ENCODE measurements around the gene RABGAP1L. TPM values are rescaled to one million over a fixed set of nuclear protein-coding genes. Genes with fewer than 3 reads are reported as not detected.
"Not testable (repeated sequence)": the region's sequence is repeated elsewhere in the genome, so short reads cannot be mapped to it uniquely, and the experiment has no call there.

The RABGAP1L gene
- total RNA-seq, 1 donor from 2014 or later, result 48.5 TPM

GRCh38 chr1:175040324-175040879, 881.1 kb downstream of the RABGAP1L start:
- no peaks in the 10 kb centered on the region for H3K4me1 Mint-ChIP-seq
- no peak for DNase-seq (ENCODE audit: low spot score in 2 of 2, unreplicated experiment in 2 of 2)
- H3K36me3 Mint-ChIP-seq, result no peaks in the 10 kb centered on the region
- no peak overlapping the region for H3K4me3 Mint-ChIP-seq
- TF ChIP-seq CTCF (IDR thresholded peaks at IDR 0.05; ENCODE audit: unreplicated experiment), result no peak
- H3K27ac Mint-ChIP-seq, result no peak overlapping the region
- H3K27me3 Mint-ChIP-seq (ENCODE audit: low read depth), result no peaks in the 10 kb centered on the region
- peaks cover 7% of the 10 kb centered on the region for H3K9me3 Mint-ChIP-seq

GRCh38 chr1:175042650-175043049, 883.3 kb downstream of the RABGAP1L start:
- Mint-ChIP-seq H3K4me1 (no peaks in the 10 kb centered on the region), H3K9me3 (peaks cover 16% of the 10 kb centered on the region), H3K27me3 (ENCODE audit: low read depth) (no peaks in the 10 kb centered on the region), H3K36me3 (no peaks in the 10 kb centered on the region), H3K27ac (no peak overlapping the region), H3K4me3 (no peak overlapping the region)
- TF ChIP-seq CTCF (IDR thresholded peaks at IDR 0.05; ENCODE audit: unreplicated experiment), result no peak
- DNase-seq (ENCODE audit: low spot score in 2 of 2, unreplicated experiment in 2 of 2), result no peak

GRCh38 chr1:175043824-175044223, 884.5 kb downstream of the RABGAP1L start:
- H3K27me3 Mint-ChIP-seq (ENCODE audit: low read depth), result peaks cover 4% of the 10 kb centered on the region
- no peak for DNase-seq (ENCODE audit: low spot score in 2 of 2, unreplicated experiment in 2 of 2)
- H3K4me3 Mint-ChIP-seq, result no peak overlapping the region
- TF ChIP-seq CTCF (IDR thresholded peaks at IDR 0.05; ENCODE audit: unreplicated experiment), result no peak
- no peaks in the 10 kb centered on the region for H3K4me1 Mint-ChIP-seq
- peaks cover 16% of the 10 kb centered on the region for H3K9me3 Mint-ChIP-seq
- H3K36me3 Mint-ChIP-seq, result no peaks in the 10 kb centered on the region
- no peak overlapping the region for H3K27ac Mint-ChIP-seq

GRCh38 chr1:175044591-175044990, 885.3 kb downstream of the RABGAP1L start:
- peaks cover 16% of the 10 kb centered on the region for H3K9me3 Mint-ChIP-seq
- not testable (repeated sequence) for H3K27me3 Mint-ChIP-seq (ENCODE audit: low read depth); H3K4me1 Mint-ChIP-seq; H3K4me3 Mint-ChIP-seq; DNase-seq (ENCODE audit: low spot score in 2 of 2, unreplicated experiment in 2 of 2); H3K27ac Mint-ChIP-seq; H3K36me3 Mint-ChIP-seq

Other genes starting within 250 kb of the RABGAP1L start
- 0.22 to 0.27 TPM (median 0.23 TPM) in 3 replicates for gene SERPINC1, start 242.2 kb upstream of the RABGAP1L start, total RNA-seq
- 43.7 to 52.0 TPM (median 48.1 TPM) in 3 replicates for gene RC3H1, start 137.2 kb upstream of the RABGAP1L start, total RNA-seq